Measurements from ENCODE around the gene SLC22A3.

SLC22A3 gene

GRCh38 chr6:160333841-160334240 lies 14.3 kb upstream of the SLC22A3 start:
- no peak for DNase-seq (ENCODE audit: low read depth, low spot score)

- no peak for DNase-seq (ENCODE audit: low read depth, low spot score)
Measured at GRCh38 chr6:160336200-160336599, 12.0 kb upstream of the SLC22A3 start.

GRCh38 chr6:160337301-160337700 lies 10.9 kb upstream of the SLC22A3 start:
- no peak for DNase-seq (ENCODE audit: low read depth, low spot score)

- no peak for DNase-seq (ENCODE audit: low read depth, low spot score)
Measured at GRCh38 chr6:160337991-160338390, 10.2 kb upstream of the SLC22A3 start.

- DNase-seq (ENCODE audit: low read depth, low spot score) = no peak
Measured at GRCh38 chr6:160343144-160343543, 5.0 kb upstream of the SLC22A3 start.

- no peak for DNase-seq (ENCODE audit: low read depth, low spot score)
Measured at GRCh38 chr6:160344271-160344670, 3.9 kb upstream of the SLC22A3 start.

- no peak for DNase-seq (ENCODE audit: low read depth, low spot score)
Measured at GRCh38 chr6:160347259-160348222, 637 bp upstream of the SLC22A3 start.

- no peak for DNase-seq (ENCODE audit: low read depth, low spot score)
Measured at GRCh38 chr6:160349020-160349441, 853 bp downstream of the SLC22A3 start.

- no peak for DNase-seq (ENCODE audit: low read depth, low spot score)
Measured at GRCh38 chr6:160349814-160350350, 1.7 kb downstream of the SLC22A3 start.

- DNase-seq (ENCODE audit: low read depth, low spot score) = no peak
Measured at GRCh38 chr6:160353950-160354496, 5.8 kb downstream of the SLC22A3 start.

- no peak for DNase-seq (ENCODE audit: low read depth, low spot score)
Measured at GRCh38 chr6:160355001-160355400, 6.8 kb downstream of the SLC22A3 start.

- no peak for DNase-seq (ENCODE audit: low read depth, low spot score)
Measured at GRCh38 chr6:160356074-160356744, 8.0 kb downstream of the SLC22A3 start.

GRCh38 chr6:160357088-160357487 lies 8.9 kb downstream of the SLC22A3 start:
- no peak for DNase-seq (ENCODE audit: low read depth, low spot score)

GRCh38 chr6:160358225-160359119 lies 10.3 kb downstream of the SLC22A3 start:
- no peak for DNase-seq (ENCODE audit: low read depth, low spot score)

- DNase-seq (ENCODE audit: low read depth, low spot score) = no peak
Measured at GRCh38 chr6:160360955-160361354, 12.8 kb downstream of the SLC22A3 start.

- no peak for DNase-seq (ENCODE audit: low read depth, low spot score)
Measured at GRCh38 chr6:160362556-160362955, 14.4 kb downstream of the SLC22A3 start.

GRCh38 chr6:160363016-160363996 lies 15.1 kb downstream of the SLC22A3 start:
- no peak for DNase-seq (ENCODE audit: low read depth, low spot score)

GRCh38 chr6:160365117-160365516 lies 16.9 kb downstream of the SLC22A3 start:
- no peak for DNase-seq (ENCODE audit: low read depth, low spot score)

- DNase-seq (ENCODE audit: low read depth, low spot score) = no peak
Measured at GRCh38 chr6:160367798-160368547, 19.8 kb downstream of the SLC22A3 start.
